CD4-positive, alpha-beta T cell (primary cell): ENCODE measurements around the gene PLEK2. TPM values are rescaled to one million over a fixed set of nuclear protein-coding genes. Genes with fewer than 3 reads are reported as not detected.

Source experiments
- ATAC-seq: fragments of 200-7000 bp; cut with Tn5 transposase; one replicate; pipeline ENCODE4 v1.10.0; 2022; ENCODE audit warnings: mild to moderate bottlenecking; ENCODE audit not compliant: poor library complexity
- CTCF ChIA-PET: fragments of 350-600 bp; sonication (Branson Sonifier 250); formaldehyde crosslinking; loops from one replicate; lab custom pipeline; 2021; ENCODE audit warnings: antibody characterized with exemption, inconsistent platforms; lab: Charles Lee
- POLR2A ChIA-PET: fragments of 350-600 bp; sonication (Branson Sonifier 250); formaldehyde crosslinking; loops from one replicate; lab custom pipeline; 2021; ENCODE audit warnings: antibody characterized with exemption, inconsistent platforms; lab: Charles Lee
- DNase-seq, 14 experiments: peaks; one replicate each; pipeline ENCODE4 v3.0.0-alpha.2; 2013 to 2020; ENCODE audit warnings: mixed read lengths in 2 of 14
- H3K27ac ChIP-seq, 2 donors: one replicate each; pipeline versions ENCODE4 v1.5.1 to v1.7.0; 2013; ENCODE audit warnings: low read length in 2 of 2, low read depth in 1 of 2, mild to moderate bottlenecking in 1 of 2
- H3K27me3 ChIP-seq, 2 experiments: 1 replicate in 1 of 2; 2 replicates in 1 of 2; pipeline versions ENCODE4 v1.6.1 to v1.7.0; 2013; ENCODE audit warnings: low read length in 2 of 2, control low read depth in 1 of 2, mild to moderate bottlenecking in 1 of 2, moderate library complexity in 1 of 2; ENCODE audit not compliant: insufficient read depth in 2 of 2, control insufficient read depth in 1 of 2
- H3K36me3 ChIP-seq: one replicate; pipeline ENCODE4 v1.6.1; 2013; ENCODE audit warnings: low read length, control low read depth; ENCODE audit not compliant: insufficient read depth
- H3K4me1 ChIP-seq: one replicate; pipeline ENCODE4 v1.6.1; 2013; ENCODE audit warnings: low read length, control low read depth; ENCODE audit not compliant: insufficient read depth
- H3K4me3 ChIP-seq: one replicate; pipeline ENCODE4 v1.5.1; 2013; ENCODE audit warnings: mild to moderate bottlenecking, low read length, moderate library complexity
- H3K9me3 ChIP-seq, 2 experiments: 1 replicate in 1 of 2; 2 replicates in 1 of 2; pipeline versions ENCODE4 v1.6.1 to v1.7.0; 2013; ENCODE audit warnings: low read length in 2 of 2, mild to moderate bottlenecking in 2 of 2, control low read depth in 1 of 2, moderate library complexity in 1 of 2; ENCODE audit not compliant: control insufficient read depth in 1 of 2, insufficient read depth in 1 of 2
- H3K27ac Mint-ChIP-seq: one replicate; pipeline ENCODE4 v1.8.0; 2020; ENCODE audit warnings: mixed read lengths
- H3K27me3 Mint-ChIP-seq: one replicate; pipeline ENCODE4 v1.8.0; 2021; ENCODE audit warnings: mixed read lengths
- H3K36me3 Mint-ChIP-seq: one replicate; pipeline ENCODE4 v1.8.0; 2021; ENCODE audit warnings: low read depth, mixed read lengths
- H3K4me1 Mint-ChIP-seq: one replicate; pipeline ENCODE4 v1.8.0; 2021; ENCODE audit warnings: low read depth, mixed read lengths
- H3K4me3 Mint-ChIP-seq: one replicate; pipeline ENCODE4 v1.8.0; 2020; ENCODE audit warnings: mild to moderate bottlenecking, mixed read lengths
- H3K9me3 Mint-ChIP-seq: one replicate; pipeline ENCODE4 v1.8.0; 2020; ENCODE audit warnings: mixed read lengths
- intact Hi-C, 2 experiments: fragments of 100-400 bp; cut with DNase I in 1 of 2; cut with micrococcal nuclease in 1 of 2; formaldehyde crosslinking; loops; one replicate each; pipeline versions ENCODE4 v1.15.1 to v1.9.0; 2023 to 2025; cut with DNase I, micrococcal nuclease
- total RNA-seq, 174 experiments: library from RNA in 2 of 174; stranded (reverse) in 2 of 174; gene quantifications; one replicate each; pipeline ENCODE4 v1.2.3 and lab custom pipeline; 2021 to 2026
- TF ChIP-seq, protein P1 (sequence below): fragments of 200-600 bp; IDR thresholded peaks from one replicate; pipeline ENCODE4 v1.8.0; 2022; ENCODE audit warnings: antibody characterized with exemption, mild to moderate bottlenecking

The PLEK2 gene
- total RNA-seq, 2 experiments from 2014 or later: 1.3 to 1.4 TPM

DNA sequence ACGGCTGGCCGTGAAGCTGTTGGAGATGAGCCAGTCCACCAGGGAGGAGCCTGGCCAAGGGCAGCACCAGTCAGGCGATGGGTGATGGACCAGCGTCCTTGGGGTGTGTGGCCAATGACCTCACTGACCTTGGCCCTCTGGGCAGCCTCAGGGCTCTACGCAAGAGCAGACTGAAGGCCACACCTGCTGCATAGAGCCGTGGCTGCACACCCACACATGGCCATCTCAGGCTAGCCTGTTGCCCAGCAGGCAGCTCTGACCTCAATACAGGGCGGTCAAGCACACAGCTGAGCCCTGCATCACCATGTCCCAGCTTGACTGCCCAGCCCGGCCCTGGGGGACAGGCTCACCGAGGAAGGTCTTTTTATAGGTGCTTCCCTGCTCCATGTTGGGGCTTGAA, 19.2 kb downstream of the PLEK2 start:
- Mint-ChIP-seq H3K27ac (no peak overlapping the region), H3K4me3 (no peak overlapping the region), H3K27me3 (no peaks in the 10 kb centered on the region), H3K4me1 (peaks cover 16% of the 10 kb centered on the region), H3K36me3 (no peaks in the 10 kb centered on the region), H3K9me3 (no peaks in the 10 kb centered on the region)
- CTCF ChIA-PET: no interaction called here
- Histone ChIP-seq H3K27me3 (no peaks in the 10 kb centered on the region), H3K9me3 (no peaks in the 10 kb centered on the region), H3K4me3 (no peak overlapping the region), H3K36me3 (no peaks in the 10 kb centered on the region), H3K27ac (no peak overlapping the region), H3K4me1 (peaks cover 13% of the 10 kb centered on the region)
- DNase-seq: no peak
- TF ChIP-seq, protein P1, sequence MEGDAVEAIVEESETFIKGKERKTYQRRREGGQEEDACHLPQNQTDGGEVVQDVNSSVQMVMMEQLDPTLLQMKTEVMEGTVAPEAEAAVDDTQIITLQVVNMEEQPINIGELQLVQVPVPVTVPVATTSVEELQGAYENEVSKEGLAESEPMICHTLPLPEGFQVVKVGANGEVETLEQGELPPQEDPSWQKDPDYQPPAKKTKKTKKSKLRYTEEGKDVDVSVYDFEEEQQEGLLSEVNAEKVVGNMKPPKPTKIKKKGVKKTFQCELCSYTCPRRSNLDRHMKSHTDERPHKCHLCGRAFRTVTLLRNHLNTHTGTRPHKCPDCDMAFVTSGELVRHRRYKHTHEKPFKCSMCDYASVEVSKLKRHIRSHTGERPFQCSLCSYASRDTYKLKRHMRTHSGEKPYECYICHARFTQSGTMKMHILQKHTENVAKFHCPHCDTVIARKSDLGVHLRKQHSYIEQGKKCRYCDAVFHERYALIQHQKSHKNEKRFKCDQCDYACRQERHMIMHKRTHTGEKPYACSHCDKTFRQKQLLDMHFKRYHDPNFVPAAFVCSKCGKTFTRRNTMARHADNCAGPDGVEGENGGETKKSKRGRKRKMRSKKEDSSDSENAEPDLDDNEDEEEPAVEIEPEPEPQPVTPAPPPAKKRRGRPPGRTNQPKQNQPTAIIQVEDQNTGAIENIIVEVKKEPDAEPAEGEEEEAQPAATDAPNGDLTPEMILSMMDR: no peak
- ATAC-seq: no peak
- POLR2A ChIA-PET: no interaction called here
- intact Hi-C loops: no loop called here

DNA sequence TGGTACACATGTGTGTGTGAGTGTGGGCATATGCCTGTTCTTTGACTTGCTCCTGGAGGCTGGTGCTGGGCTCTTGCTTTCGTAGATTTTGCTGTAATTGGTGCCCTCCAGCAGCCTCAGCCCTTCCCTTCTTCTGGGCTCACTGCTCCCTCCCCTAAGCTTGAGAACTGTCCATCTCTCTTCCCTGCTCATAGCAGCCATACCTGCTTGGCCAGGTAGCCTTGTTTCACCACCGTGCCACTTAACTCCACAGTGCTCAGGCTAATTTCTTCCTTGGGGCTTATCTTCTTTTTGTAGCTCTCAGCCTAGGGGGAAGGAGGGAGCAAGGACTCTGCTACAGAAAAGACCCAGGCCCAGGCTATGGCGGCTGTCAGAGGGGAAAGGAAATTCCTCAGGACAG, 19.8 kb downstream of the PLEK2 start:
- H3K4me3 ChIP-seq: no peak overlapping the region
- no peaks in the 10 kb centered on the region for H3K27me3 Mint-ChIP-seq
- POLR2A ChIA-PET: no interaction called here
- DNase-seq (no peak), ATAC-seq (no peak)
- TF ChIP-seq, protein P1: no peak
- peaks cover 16% of the 10 kb centered on the region for H3K4me1 Mint-ChIP-seq
- H3K9me3 ChIP-seq: no peaks in the 10 kb centered on the region
- peaks cover 5% of the 10 kb centered on the region for H3K36me3 Mint-ChIP-seq
- H3K27ac ChIP-seq: no peak overlapping the region
- no peak overlapping the region for H3K27ac Mint-ChIP-seq
- CTCF ChIA-PET: no interaction called here
- no peaks in the 10 kb centered on the region for H3K27me3 ChIP-seq
- H3K4me1 ChIP-seq: peaks cover 13% of the 10 kb centered on the region
- no peaks in the 10 kb centered on the region for H3K9me3 Mint-ChIP-seq
- H3K4me3 Mint-ChIP-seq: no peak overlapping the region
- intact Hi-C loops: no loop called here
- H3K36me3 ChIP-seq: no peaks in the 10 kb centered on the region

GRCh38 chr14:67391268-67391667, 20.7 kb downstream of the PLEK2 start:
- no peaks in the 10 kb centered on the region for H3K9me3 Mint-ChIP-seq
- no peaks in the 10 kb centered on the region for H3K9me3 ChIP-seq
- no peak overlapping the region for H3K4me3 Mint-ChIP-seq
- H3K27ac Mint-ChIP-seq: peak overlapping the region; percentile 51
- ATAC-seq: peak; percentile 44
- POLR2A ChIA-PET: no interaction called here
- H3K4me1 Mint-ChIP-seq: peaks cover 16% of the 10 kb centered on the region
- no peaks in the 10 kb centered on the region for H3K27me3 ChIP-seq
- intact Hi-C loops: no loop called here
- H3K36me3 ChIP-seq: peaks cover 1% of the 10 kb centered on the region
- DNase-seq: peak in 1 of 14 experiments; percentile 19
- TF ChIP-seq, protein P1: no peak
- H3K4me1 ChIP-seq: peaks cover 13% of the 10 kb centered on the region
- no peaks in the 10 kb centered on the region for H3K27me3 Mint-ChIP-seq
- H3K4me3 ChIP-seq: no peak overlapping the region
- CTCF ChIA-PET: no interaction called here
- H3K36me3 Mint-ChIP-seq: peaks cover 12% of the 10 kb centered on the region
- H3K27ac ChIP-seq: no peak overlapping the region
